OCI-LY1 (cell line): ENCODE measurements around the gene DGKD.

Experiments
- CTCF ChIP-seq: fragments of 200-600 bp; sonication (generic), shearing (Covaris generic); IDR thresholded peaks from 2 replicates; pipeline ENCODE4 v1.5.1; 2017; ENCODE audit warnings: mild to moderate bottlenecking, antibody characterized with exemption, low read length, moderate library complexity, mixed read lengths
- EZH2 ChIP-seq: fragments of 200-600 bp; sonication (generic), shearing (Covaris generic); IDR thresholded peaks from 2 replicates; pipeline ENCODE4 v1.8.0; 2017; ENCODE audit warnings: borderline replicate concordance, mixed run types, mild to moderate bottlenecking, antibody characterized with exemption, low read length, moderate library complexity, mixed read lengths

GRCh38 chr2:233381638-233381995 lies 27.3 kb downstream of the DGKD start:
- TF ChIP-seq CTCF (no peak), EZH2 (no peak)
